Measurements from ENCODE around the gene BABAM2. TPM values are rescaled to one million over a fixed set of nuclear protein-coding genes. Genes with fewer than 3 reads are reported as not detected.

The BABAM2 gene
- total RNA-seq, 1 donor, result 42.0 TPM

DNA sequence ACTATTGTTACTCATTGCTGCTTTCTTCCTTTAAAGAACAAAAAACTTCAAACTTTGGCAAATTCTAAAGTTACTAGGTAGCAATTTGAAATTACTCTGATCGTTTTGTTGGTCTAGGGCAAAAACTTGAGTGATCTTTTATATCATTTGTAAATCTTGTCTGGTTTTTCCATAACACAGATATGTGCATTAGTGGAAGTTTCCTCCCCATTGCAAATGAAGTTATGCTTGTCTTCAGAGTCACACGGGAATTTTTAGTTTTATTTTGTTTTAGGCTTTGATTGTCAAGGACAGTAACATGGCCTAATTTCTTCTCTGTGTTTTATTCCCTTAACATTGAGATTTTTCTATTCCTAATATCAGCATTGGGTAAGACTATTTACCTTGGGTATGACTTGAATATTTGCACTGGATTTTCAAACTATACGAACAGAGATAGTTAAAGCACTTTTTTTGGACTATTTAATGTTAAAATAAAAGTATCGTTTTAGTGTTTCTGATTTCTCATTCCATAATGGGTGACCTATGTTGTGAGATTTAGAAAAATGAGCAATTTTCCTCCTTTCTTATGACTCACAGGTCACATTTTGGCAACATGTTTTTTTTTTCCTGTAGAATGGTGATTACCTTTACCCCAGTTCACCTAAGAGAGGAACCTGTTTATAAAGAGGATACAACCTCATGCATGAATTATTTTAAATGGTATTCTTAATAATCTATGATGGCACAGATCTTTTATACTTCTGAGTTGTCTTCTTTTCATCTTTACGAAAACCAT, 65.0 kb downstream of the BABAM2 start:
- TF ChIP-seq, protein P1, sequence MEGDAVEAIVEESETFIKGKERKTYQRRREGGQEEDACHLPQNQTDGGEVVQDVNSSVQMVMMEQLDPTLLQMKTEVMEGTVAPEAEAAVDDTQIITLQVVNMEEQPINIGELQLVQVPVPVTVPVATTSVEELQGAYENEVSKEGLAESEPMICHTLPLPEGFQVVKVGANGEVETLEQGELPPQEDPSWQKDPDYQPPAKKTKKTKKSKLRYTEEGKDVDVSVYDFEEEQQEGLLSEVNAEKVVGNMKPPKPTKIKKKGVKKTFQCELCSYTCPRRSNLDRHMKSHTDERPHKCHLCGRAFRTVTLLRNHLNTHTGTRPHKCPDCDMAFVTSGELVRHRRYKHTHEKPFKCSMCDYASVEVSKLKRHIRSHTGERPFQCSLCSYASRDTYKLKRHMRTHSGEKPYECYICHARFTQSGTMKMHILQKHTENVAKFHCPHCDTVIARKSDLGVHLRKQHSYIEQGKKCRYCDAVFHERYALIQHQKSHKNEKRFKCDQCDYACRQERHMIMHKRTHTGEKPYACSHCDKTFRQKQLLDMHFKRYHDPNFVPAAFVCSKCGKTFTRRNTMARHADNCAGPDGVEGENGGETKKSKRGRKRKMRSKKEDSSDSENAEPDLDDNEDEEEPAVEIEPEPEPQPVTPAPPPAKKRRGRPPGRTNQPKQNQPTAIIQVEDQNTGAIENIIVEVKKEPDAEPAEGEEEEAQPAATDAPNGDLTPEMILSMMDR (IDR thresholded peaks at IDR 0.05; ENCODE audit: extremely low read depth, low read depth, low read length), result no peak
- Histone ChIP-seq H3K4me3 (ENCODE audit: insufficient read depth, low read length) (no peak overlapping the region), H3K36me3 (ENCODE audit: insufficient read depth, low read length) (no peaks in the 10 kb centered on the region), H4K20me1 (ENCODE audit: insufficient read depth, low read length) (no peaks in the 10 kb centered on the region), H3K4me1 (ENCODE audit: insufficient read depth, low read length) (peaks cover 69% of the 10 kb centered on the region), H3K9me3 (ENCODE audit: low read depth, low read length) (no peaks in the 10 kb centered on the region), H3K27me3 (ENCODE audit: insufficient read depth, low read length) (no peaks in the 10 kb centered on the region), H3K27ac (ENCODE audit: low read depth, low read length) (peak overlapping the region; percentile 95), H2AFZ (ENCODE audit: low read length) (no peak overlapping the region), H3K4me2 (ENCODE audit: insufficient read depth, low read length) (peak overlapping the region; percentile 64), H3K79me2 (ENCODE audit: insufficient read depth, low read length) (peaks cover 28% of the 10 kb centered on the region)
- no peak for DNase-seq (ENCODE audit: insufficient read length, low spot score, missing footprints)

DNA sequence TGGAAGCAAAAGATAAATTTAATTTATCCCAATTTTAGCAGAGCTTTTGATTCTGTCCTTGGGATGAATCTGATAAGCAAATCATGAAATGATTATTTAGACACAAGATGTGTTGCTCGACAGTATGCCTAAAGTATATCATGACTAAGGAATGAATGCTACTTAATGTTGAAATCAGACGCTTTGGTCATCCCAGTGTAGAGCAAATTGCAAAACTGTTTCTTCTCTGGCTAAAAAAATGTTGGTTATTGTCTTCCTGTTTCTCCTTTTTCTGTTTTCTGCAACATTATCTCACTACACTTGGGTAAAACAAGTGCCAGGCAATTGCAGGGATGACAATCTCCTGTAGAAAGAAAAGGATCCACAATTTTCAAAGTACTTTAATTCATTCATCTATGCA, 66.4 kb downstream of the BABAM2 start:
- no peak overlapping the region for H2AFZ ChIP-seq (ENCODE audit: low read length)
- peaks cover 28% of the 10 kb centered on the region for H3K79me2 ChIP-seq (ENCODE audit: insufficient read depth, low read length)
- no peak for DNase-seq (ENCODE audit: insufficient read length, low spot score, missing footprints)
- H3K4me3 ChIP-seq (ENCODE audit: insufficient read depth, low read length), result no peak overlapping the region
- no peaks in the 10 kb centered on the region for H3K27me3 ChIP-seq (ENCODE audit: insufficient read depth, low read length)
- H3K36me3 ChIP-seq (ENCODE audit: insufficient read depth, low read length), result no peaks in the 10 kb centered on the region
- H3K4me2 ChIP-seq (ENCODE audit: insufficient read depth, low read length), result peak overlapping the region; percentile 14
- no peaks in the 10 kb centered on the region for H3K9me3 ChIP-seq (ENCODE audit: low read depth, low read length)
- TF ChIP-seq, protein P1 (IDR thresholded peaks at IDR 0.05; ENCODE audit: extremely low read depth, low read depth, low read length), result no peak
- H3K4me1 ChIP-seq (ENCODE audit: insufficient read depth, low read length), result peaks cover 79% of the 10 kb centered on the region
- H4K20me1 ChIP-seq (ENCODE audit: insufficient read depth, low read length), result no peaks in the 10 kb centered on the region
- peak overlapping the region; percentile 95 for H3K27ac ChIP-seq (ENCODE audit: low read depth, low read length)

DNA sequence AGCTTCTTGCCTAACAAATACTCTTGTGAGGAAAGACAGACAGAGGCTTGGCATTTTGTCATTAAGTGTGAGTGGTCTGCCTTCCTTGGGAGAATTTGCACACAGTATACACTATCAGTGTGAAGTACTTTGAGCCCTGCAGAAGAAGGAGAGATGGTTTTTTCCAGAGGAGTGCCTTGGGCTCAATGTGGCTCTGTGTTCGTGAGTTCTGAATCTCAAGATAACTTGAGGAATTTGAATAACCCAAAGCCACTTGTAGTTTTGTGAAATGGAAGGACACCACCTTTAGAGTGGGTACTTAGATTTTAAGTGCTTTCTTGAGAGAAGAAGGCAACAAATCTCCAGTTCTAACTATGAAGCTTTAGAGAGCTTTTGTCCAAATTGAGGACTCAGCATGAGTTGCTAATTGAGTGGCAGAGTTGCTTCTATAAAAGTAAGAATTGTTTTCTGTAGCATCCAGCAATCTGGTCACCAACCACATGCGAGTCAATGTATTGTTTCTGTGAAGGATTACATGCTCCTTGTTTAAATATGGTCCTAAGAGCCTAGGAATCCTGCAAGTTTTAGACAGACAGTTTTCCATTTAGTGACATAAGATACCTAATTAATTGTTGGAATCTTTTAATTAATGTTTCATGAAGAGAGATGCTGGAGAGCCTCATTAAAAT, 68.3 kb downstream of the BABAM2 start:
- DNase-seq (ENCODE audit: insufficient read length, low spot score, missing footprints), result no peak
- Histone ChIP-seq H3K4me1 (ENCODE audit: insufficient read depth, low read length) (peaks cover 72% of the 10 kb centered on the region), H3K4me2 (ENCODE audit: insufficient read depth, low read length) (peak overlapping the region; percentile 76)

More for the DNA sequence above, 68.3 kb downstream of the BABAM2 start:
- no peaks in the 10 kb centered on the region for H3K9me3 ChIP-seq (ENCODE audit: low read depth, low read length)
- no peaks in the 10 kb centered on the region for H3K36me3 ChIP-seq (ENCODE audit: insufficient read depth, low read length)
- H3K27ac ChIP-seq (ENCODE audit: low read depth, low read length), result peak overlapping the region; percentile 87
- TF ChIP-seq, protein P1 (IDR thresholded peaks at IDR 0.05; ENCODE audit: extremely low read depth, low read depth, low read length), result no peak
- no peak overlapping the region for H3K4me3 ChIP-seq (ENCODE audit: insufficient read depth, low read length)
- H3K79me2 ChIP-seq (ENCODE audit: insufficient read depth, low read length), result peaks cover 15% of the 10 kb centered on the region
- no peaks in the 10 kb centered on the region for H4K20me1 ChIP-seq (ENCODE audit: insufficient read depth, low read length)
- H2AFZ ChIP-seq (ENCODE audit: low read length), result no peak overlapping the region
- H3K27me3 ChIP-seq (ENCODE audit: insufficient read depth, low read length), result no peaks in the 10 kb centered on the region

Measured in osteoblast (primary cell).